ENCODE data around the gene LRCH1. TPM values are rescaled to one million over a fixed set of nuclear protein-coding genes. Genes with fewer than 3 reads are reported as not detected.
A peak's percentile ranks its signal among the peaks of the same experiment; 100 is the strongest.

Gene LRCH1
- total RNA-seq, 1 experiment from 2014 or later = 11.8 TPM

DNA sequence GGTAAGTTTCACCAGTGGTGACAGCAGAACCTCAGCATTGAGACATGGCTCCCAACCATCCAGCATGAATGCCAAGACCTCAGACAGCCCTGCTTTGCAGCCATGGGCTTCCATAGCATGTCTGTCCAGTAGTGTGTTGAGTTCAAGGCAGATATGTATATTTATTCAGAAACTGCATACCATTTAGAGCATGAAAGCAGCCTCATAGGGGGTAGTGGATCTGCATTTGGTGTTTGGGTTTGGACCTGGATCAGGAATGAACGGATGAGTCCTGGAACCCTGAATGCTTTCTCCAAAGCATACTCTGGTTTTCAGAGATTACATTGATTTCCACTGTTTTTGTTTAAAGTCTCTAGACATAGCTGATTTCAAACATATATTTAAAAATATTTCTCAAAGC, 129.7 kb downstream of the LRCH1 start:
- Mint-ChIP-seq H3K36me3 (0 out of 2 replicates have a peak, but pooled peaks cover 4% of the 10 kb centered on the region), H3K9me3 (no peaks in the 10 kb centered on the region), H3K4me3 (no peak overlapping the region), H3K27me3 (ENCODE audit: low read depth) (no peaks in the 10 kb centered on the region), H3K27ac (no peak overlapping the region), H3K4me1 (peaks cover 37% of the 10 kb centered on the region)
- CTCF ChIA-PET = no interaction called here
- no peak for DNase-seq (ENCODE audit: low spot score)
- POLR2A ChIA-PET = no interaction called here
- no peak for ATAC-seq
- no peak for TF ChIP-seq IRF2 (CRISPR knock-in tag; IDR thresholded peaks at IDR 0.05; ENCODE audit: borderline replicate concordance, low read depth)
- TF ChIP-seq, protein P1, sequence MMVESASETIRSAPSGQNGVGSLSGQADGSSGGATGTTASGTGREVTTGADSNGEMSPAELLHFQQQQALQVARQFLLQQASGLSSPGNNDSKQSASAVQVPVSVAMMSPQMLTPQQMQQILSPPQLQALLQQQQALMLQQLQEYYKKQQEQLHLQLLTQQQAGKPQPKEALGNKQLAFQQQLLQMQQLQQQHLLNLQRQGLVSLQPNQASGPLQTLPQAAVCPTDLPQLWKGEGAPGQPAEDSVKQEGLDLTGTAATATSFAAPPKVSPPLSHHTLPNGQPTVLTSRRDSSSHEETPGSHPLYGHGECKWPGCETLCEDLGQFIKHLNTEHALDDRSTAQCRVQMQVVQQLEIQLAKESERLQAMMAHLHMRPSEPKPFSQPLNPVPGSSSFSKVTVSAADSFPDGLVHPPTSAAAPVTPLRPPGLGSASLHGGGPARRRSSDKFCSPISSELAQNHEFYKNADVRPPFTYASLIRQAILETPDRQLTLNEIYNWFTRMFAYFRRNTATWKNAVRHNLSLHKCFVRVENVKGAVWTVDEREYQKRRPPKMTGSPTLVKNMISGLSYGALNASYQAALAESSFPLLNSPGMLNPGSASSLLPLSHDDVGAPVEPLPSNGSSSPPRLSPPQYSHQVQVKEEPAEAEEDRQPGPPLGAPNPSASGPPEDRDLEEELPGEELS (CRISPR knock-in tag; IDR thresholded peaks at IDR 0.05) = no peak
- TF ChIP-seq NFATC4 (CRISPR knock-in tag; IDR thresholded peaks at IDR 0.05) = no peak
- no peak for TF ChIP-seq NR3C1 (CRISPR knock-in tag; conservative IDR thresholded peaks at IDR 0.05; ENCODE audit: low read depth)
- TF ChIP-seq, protein P2, sequence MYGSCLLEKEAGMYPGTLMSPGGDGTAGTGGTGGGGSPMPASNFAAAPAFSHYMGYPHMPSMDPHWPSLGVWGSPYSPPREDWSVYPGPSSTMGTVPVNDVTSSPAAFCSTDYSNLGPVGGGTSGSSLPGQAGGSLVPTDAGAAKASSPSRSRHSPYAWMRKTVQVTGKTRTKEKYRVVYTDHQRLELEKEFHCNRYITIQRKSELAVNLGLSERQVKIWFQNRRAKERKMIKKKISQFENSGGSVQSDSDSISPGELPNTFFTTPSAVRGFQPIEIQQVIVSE (CRISPR knock-in tag; IDR thresholded peaks at IDR 0.05; ENCODE audit: borderline replicate concordance) = no peak

DNA sequence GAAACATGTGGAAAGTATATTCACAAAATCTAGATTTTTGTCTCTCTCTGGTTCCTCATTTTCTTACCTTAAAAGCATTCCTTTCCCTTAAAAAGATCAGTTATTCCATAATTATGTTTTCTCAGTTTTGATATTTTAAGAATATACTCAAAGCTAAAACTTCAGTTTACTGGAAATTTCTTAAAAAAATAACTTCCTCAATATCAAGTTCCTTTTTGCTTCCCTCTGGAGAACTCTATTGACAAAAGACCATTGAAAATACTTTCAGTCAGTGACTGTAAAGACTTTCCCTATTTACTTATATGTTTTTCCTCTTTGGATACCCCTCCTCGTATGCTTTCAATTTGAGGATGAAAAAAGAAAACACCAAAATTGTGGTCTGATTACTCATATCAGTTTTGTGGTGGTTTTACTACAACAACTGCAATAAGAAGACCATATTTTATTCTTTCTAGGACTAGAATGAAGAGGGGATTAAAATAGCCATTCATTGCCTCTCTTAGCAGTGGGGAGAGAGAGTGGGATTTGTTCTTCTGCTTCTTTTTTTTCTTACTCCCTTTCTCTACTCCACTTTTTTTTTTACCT, 130.8 kb downstream of the LRCH1 start:
- ATAC-seq (no peak), DNase-seq (ENCODE audit: low spot score) (no peak)
- H3K36me3 Mint-ChIP-seq = 0 out of 2 replicates have a peak, but pooled peaks cover 4% of the 10 kb centered on the region
- CTCF ChIA-PET = no interaction called here
- TF ChIP-seq, protein P1 (CRISPR knock-in tag; IDR thresholded peaks at IDR 0.05) = no peak
- no peak for TF ChIP-seq JAZF1 (CRISPR knock-in tag; IDR thresholded peaks at IDR 0.05)
- TF ChIP-seq NR2C2 (CRISPR knock-in tag; IDR thresholded peaks at IDR 0.05) = no peak
- TF ChIP-seq NFYB (CRISPR knock-in tag; conservative IDR thresholded peaks at IDR 0.05; ENCODE audit: low read depth) = no peak
- TF ChIP-seq ZNF138 (CRISPR knock-in tag; conservative IDR thresholded peaks at IDR 0.05) = no peak
- H3K27me3 Mint-ChIP-seq (ENCODE audit: low read depth) = no peaks in the 10 kb centered on the region
- peaks cover 46% of the 10 kb centered on the region for H3K4me1 Mint-ChIP-seq
- no peak overlapping the region for H3K4me3 Mint-ChIP-seq
- H3K27ac Mint-ChIP-seq = peak overlapping the region; percentile 93
- H3K9me3 Mint-ChIP-seq = no peaks in the 10 kb centered on the region
- POLR2A ChIA-PET = no interaction called here

DNA sequence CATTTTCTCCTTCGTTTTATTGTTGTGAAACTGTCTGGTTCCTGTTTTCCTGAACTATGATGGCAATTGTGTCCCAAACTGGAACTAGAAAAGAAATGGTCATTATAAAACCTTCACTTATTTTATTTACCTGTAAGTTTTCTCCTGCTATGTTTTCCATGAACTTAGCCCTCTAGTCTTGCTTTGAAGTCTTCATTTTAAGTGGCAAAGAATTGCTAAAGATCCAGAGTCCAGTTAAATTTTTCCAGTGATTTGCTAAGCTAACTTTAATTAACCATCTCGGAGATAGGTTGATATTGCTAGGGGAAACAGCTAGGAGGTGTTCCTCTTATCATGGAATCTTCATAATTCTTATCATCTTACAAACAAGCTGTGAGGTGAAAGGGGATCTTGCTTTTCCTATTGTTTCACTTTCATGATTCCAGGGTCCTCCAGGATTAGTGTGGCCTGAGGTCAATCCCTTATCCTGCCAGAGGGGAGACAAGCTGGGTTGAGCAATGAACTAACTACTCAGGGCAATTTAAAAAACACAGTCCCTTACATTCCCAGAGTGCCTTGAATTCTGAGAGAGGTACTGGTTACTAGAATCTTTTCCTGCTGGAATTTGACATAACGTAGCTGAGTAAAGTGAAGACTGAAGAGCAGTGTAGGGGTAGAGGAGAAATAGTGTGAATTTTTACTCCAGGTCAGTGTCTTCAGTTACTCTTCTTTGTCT, 131.5 kb downstream of the LRCH1 start:
- H3K36me3 Mint-ChIP-seq = 0 out of 2 replicates have a peak, but pooled peaks cover 4% of the 10 kb centered on the region
- H3K9me3 Mint-ChIP-seq = no peaks in the 10 kb centered on the region
- H3K27me3 Mint-ChIP-seq (ENCODE audit: low read depth) = no peaks in the 10 kb centered on the region
- peak overlapping the region; percentile 93 for H3K27ac Mint-ChIP-seq
- CTCF ChIA-PET = interaction anchor here (1.2 to 1.4 kb wide), 2 partner anchors 16 to 18 kb away, joined by 5 to 7 read pairs; no protein-coding TSS in a partner anchor
- POLR2A ChIA-PET = no interaction called here
- peaks cover 50% of the 10 kb centered on the region for H3K4me1 Mint-ChIP-seq
- no peak overlapping the region for H3K4me3 Mint-ChIP-seq
- no peak for DNase-seq (ENCODE audit: low spot score)
- peak; percentile 95 for ATAC-seq
- TF ChIP-seq, protein P3, sequence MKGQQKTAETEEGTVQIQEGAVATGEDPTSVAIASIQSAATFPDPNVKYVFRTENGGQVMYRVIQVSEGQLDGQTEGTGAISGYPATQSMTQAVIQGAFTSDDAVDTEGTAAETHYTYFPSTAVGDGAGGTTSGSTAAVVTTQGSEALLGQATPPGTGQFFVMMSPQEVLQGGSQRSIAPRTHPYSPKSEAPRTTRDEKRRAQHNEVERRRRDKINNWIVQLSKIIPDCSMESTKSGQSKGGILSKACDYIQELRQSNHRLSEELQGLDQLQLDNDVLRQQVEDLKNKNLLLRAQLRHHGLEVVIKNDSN (CRISPR knock-in tag; IDR thresholded peaks at IDR 0.05) = no peak
- no peak for TF ChIP-seq NFATC4 (CRISPR knock-in tag; IDR thresholded peaks at IDR 0.05)
- TF ChIP-seq, protein P4, sequence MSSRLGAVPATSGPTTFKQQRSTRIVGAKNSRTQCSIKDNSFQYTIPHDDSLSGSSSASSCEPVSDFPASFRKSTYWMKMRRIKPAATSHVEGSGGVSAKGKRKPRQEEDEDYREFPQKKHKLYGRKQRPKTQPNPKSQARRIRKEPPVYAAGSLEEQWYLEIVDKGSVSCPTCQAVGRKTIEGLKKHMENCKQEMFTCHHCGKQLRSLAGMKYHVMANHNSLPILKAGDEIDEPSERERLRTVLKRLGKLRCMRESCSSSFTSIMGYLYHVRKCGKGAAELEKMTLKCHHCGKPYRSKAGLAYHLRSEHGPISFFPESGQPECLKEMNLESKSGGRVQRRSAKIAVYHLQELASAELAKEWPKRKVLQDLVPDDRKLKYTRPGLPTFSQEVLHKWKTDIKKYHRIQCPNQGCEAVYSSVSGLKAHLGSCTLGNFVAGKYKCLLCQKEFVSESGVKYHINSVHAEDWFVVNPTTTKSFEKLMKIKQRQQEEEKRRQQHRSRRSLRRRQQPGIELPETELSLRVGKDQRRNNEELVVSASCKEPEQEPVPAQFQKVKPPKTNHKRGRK (CRISPR knock-in tag; IDR thresholded peaks at IDR 0.05; ENCODE audit: borderline replicate concordance) = no peak
- TF ChIP-seq SP1 (CRISPR knock-in tag; conservative IDR thresholded peaks at IDR 0.05) = no peak
- TF ChIP-seq, protein P5, sequence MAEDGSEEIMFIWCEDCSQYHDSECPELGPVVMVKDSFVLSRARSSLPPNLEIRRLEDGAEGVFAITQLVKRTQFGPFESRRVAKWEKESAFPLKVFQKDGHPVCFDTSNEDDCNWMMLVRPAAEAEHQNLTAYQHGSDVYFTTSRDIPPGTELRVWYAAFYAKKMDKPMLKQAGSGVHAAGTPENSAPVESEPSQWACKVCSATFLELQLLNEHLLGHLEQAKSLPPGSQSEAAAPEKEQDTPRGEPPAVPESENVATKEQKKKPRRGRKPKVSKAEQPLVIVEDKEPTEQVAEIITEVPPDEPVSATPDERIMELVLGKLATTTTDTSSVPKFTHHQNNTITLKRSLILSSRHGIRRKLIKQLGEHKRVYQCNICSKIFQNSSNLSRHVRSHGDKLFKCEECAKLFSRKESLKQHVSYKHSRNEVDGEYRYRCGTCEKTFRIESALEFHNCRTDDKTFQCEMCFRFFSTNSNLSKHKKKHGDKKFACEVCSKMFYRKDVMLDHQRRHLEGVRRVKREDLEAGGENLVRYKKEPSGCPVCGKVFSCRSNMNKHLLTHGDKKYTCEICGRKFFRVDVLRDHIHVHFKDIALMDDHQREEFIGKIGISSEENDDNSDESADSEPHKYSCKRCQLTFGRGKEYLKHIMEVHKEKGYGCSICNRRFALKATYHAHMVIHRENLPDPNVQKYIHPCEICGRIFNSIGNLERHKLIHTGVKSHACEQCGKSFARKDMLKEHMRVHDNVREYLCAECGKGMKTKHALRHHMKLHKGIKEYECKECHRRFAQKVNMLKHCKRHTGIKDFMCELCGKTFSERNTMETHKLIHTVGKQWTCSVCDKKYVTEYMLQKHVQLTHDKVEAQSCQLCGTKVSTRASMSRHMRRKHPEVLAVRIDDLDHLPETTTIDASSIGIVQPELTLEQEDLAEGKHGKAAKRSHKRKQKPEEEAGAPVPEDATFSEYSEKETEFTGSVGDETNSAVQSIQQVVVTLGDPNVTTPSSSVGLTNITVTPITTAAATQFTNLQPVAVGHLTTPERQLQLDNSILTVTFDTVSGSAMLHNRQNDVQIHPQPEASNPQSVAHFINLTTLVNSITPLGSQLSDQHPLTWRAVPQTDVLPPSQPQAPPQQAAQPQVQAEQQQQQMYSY (CRISPR knock-in tag; IDR thresholded peaks at IDR 0.05) = no peak
- no peak for TF ChIP-seq NR2C2 (CRISPR knock-in tag; IDR thresholded peaks at IDR 0.05)
- TF ChIP-seq SMAD4 (CRISPR knock-in tag; IDR thresholded peaks at IDR 0.05) = no peak
- TF ChIP-seq, protein P6, sequence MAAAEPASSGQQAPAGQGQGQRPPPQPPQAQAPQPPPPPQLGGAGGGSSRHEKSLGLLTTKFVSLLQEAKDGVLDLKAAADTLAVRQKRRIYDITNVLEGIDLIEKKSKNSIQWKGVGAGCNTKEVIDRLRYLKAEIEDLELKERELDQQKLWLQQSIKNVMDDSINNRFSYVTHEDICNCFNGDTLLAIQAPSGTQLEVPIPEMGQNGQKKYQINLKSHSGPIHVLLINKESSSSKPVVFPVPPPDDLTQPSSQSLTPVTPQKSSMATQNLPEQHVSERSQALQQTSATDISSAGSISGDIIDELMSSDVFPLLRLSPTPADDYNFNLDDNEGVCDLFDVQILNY (CRISPR knock-in tag; IDR thresholded peaks at IDR 0.05) = no peak
